Activated CD4-positive, alpha-beta T cell treated with anti-CD3 and anti-CD28 coated beads for 36 hours (primary cell): ENCODE measurements around the gene ZBTB8B. TPM values are rescaled to one million over a fixed set of nuclear protein-coding genes. Genes with fewer than 3 reads are reported as not detected.
"Not testable (repeated sequence)": the region's sequence is repeated elsewhere in the genome, so short reads cannot be mapped to it uniquely, and the experiment has no call there.

Experiments used
- ATAC-seq: fragments of 200-7000 bp; cut with Tn5 transposase; one replicate; pipeline ENCODE4 v1.10.0; 2021; ENCODE audit warnings: mild to moderate bottlenecking, moderate library complexity
- CTCF ChIA-PET: fragments of 350-600 bp; sonication (Branson Sonifier 250); formaldehyde crosslinking; loops from one replicate; lab custom pipeline; 2021; ENCODE audit warnings: antibody characterized with exemption; lab: Charles Lee
- POLR2A ChIA-PET: fragments of 350-600 bp; sonication (Branson Sonifier 250); formaldehyde crosslinking; loops from one replicate; lab custom pipeline; 2021; ENCODE audit warnings: antibody characterized with exemption, inconsistent platforms; lab: Charles Lee
- DNase-seq: peaks from one replicate; pipeline ENCODE4 v3.0.0-alpha.2; 2020
- H3K27ac Mint-ChIP-seq: one replicate; pipeline ENCODE4 v1.8.0; 2021; ENCODE audit warnings: mixed read lengths
- H3K27me3 Mint-ChIP-seq: one replicate; pipeline ENCODE4 v1.8.0; 2021; ENCODE audit warnings: mixed read lengths
- H3K36me3 Mint-ChIP-seq: one replicate; pipeline ENCODE4 v1.8.0; 2021; ENCODE audit warnings: low read depth, mixed read lengths
- H3K4me1 Mint-ChIP-seq: one replicate; pipeline ENCODE4 v1.8.0; 2021; ENCODE audit warnings: mixed read lengths
- H3K4me3 Mint-ChIP-seq: one replicate; pipeline ENCODE4 v1.8.0; 2021; ENCODE audit warnings: mild to moderate bottlenecking, moderate library complexity, mixed read lengths
- H3K9me3 Mint-ChIP-seq: one replicate; pipeline ENCODE4 v1.8.0; 2021; ENCODE audit warnings: low read depth, mixed read lengths
- intact Hi-C, 2 experiments: fragments of 100-400 bp; cut with DNase I in 1 of 2; cut with micrococcal nuclease in 1 of 2; formaldehyde crosslinking; loops; one replicate each; pipeline versions ENCODE4 v1.14.2 to v1.15.1; 2022 to 2024; cut with DNase I, micrococcal nuclease
- total RNA-seq, 2 experiments: library from RNA; stranded (reverse); gene quantifications; one replicate each; pipeline ENCODE4 v1.2.3, GENCODE V29; 2021

ZBTB8B gene
- total RNA-seq: not detected

DNA sequence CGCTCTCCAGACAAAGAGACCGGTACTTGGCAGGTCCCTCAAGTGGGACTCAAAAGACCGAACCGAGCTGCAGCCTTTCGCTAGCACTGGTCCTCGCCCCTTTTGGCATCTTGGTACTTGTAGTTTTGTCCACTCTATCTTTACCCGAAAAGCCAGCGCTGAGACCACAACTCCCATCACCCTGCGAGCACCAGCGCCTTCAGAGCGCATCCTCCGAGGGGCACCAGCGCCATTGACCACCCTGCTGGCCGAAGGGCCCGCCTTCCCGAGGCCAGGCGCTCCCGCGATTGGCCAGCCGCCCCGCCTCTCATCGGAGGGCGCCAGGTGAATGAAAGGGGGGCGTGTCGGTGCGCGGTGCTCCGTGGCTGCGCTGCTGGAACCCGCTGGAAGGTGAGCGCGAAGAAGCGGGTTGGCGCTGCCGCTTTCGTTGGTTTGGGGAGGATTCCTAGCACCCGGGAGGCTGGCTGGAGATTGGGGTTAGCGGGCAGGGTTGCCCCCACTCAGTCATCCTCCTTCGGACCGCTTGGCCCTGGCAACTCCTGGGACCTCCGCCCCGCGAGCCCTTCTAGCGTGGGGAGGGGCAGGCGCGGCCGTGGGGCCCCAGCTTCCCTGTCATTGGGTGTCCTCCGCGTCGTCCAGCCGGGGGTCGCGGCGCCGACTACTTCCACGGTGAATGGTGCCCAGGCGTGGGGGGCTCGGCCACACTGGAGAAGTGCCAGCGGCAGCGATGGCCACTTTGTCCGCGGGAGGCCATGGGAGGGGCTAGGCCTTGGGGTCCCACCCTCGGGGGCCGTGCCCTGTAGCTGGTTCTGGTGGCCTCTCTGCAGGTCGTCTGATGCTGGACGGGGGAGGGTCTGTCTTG lies at the start of gene ZBTB8B:
Gene ZBTB8B, plus strand, starts transcription at position 357 of the 862 bp plus-strand sequence. CDS start 5,553 bp downstream, outside the sequence.
- Mint-ChIP-seq H3K27ac (no peak within 1 kb of the TSS), H3K9me3 (peaks cover 2% of the 10 kb centered on the region), H3K36me3 (no peaks in the 10 kb centered on the region), H3K27me3 (peaks cover 40% of the 10 kb centered on the region), H3K4me1 (peaks cover 15% of the 10 kb centered on the region), H3K4me3 (peak within 1 kb of the TSS; percentile 50)
- POLR2A ChIA-PET: no interaction called here
- DNase-seq: peak; percentile 64
- CTCF ChIA-PET: no interaction called here
- peak; percentile 89 for ATAC-seq
- intact Hi-C loops: no loop called here

DNA sequence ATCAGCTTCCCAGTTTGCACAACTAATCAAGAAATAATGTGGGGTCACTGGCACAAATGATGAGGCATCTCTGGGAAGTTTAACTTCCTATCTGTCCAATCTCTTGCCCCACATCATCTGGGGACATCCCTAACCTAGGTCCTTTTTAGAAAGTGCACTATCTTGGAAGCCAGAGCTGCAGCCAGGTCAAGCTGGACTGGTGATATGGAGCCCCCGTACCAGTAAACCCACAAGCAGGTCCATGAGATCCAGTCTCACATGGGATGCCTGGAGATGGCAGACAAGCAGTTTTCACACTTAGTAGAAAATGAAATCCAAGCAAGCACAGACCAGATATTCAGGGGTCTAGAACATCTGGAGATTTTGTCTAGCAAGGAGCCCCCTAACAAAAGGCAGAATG lies 43.1 kb upstream of the ZBTB8B start:
- Mint-ChIP-seq H3K27ac (no peak overlapping the region), H3K27me3 (peaks cover 11% of the 10 kb centered on the region), H3K9me3 (peaks cover 2% of the 10 kb centered on the region), H3K4me1 (no peaks in the 10 kb centered on the region), H3K36me3 (no peaks in the 10 kb centered on the region), H3K4me3 (no peak overlapping the region)
- intact Hi-C loops: no loop called here
- no peak for ATAC-seq
- ChIA-PET CTCF (no interaction called here), POLR2A (no interaction called here)
- no peak for DNase-seq

DNA sequence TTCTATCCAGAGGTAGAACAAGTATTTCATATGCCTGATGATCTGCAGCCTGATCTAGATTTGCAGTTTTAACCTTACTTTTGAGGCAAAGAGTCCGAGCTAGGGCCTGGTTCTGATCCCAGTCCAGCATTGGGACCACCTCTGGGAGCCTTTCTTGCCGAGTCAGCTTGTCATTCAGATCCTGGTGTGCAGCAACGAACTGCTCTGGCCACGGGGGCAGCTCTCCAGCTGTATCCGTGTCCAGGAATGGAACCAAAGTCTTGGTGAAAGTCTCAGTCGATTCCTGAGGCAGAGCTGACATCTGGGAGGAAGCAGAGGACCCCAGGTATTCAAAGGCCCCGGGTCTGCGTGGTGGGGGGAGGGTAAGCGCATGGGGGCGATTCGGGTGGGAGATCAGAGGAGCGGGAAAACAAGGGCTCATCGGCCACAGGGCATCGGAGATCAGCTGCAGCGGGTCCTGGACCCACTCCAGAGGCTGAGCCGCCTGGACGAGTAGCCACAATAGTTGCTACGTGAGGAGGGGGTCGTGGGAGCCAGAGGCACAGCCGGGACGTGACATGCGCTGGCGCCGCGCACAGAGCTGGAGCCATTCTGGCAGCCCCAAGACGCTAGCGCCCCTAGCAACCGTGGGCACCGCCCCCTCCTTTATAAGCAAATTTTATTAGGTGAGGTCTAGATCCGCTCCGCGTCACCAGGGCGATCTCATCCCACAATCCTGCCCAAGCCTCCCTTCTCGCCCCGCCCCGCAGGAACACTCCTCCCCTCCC lies 38.2 kb upstream of the ZBTB8B start:
- Mint-ChIP-seq H3K4me3 (no peak overlapping the region), H3K4me1 (no peaks in the 10 kb centered on the region), H3K36me3 (no peaks in the 10 kb centered on the region), H3K27me3 (peaks cover 30% of the 10 kb centered on the region), H3K27ac (no peak overlapping the region), H3K9me3 (no peaks in the 10 kb centered on the region)
- ATAC-seq (no peak), DNase-seq (no peak)
- intact Hi-C loops: no loop called here
- POLR2A ChIA-PET: no interaction called here
- CTCF ChIA-PET: interaction anchor here (1.9 kb wide), 1 partner anchor 13 kb away, joined by 6 read pairs; no protein-coding TSS in a partner anchor

DNA sequence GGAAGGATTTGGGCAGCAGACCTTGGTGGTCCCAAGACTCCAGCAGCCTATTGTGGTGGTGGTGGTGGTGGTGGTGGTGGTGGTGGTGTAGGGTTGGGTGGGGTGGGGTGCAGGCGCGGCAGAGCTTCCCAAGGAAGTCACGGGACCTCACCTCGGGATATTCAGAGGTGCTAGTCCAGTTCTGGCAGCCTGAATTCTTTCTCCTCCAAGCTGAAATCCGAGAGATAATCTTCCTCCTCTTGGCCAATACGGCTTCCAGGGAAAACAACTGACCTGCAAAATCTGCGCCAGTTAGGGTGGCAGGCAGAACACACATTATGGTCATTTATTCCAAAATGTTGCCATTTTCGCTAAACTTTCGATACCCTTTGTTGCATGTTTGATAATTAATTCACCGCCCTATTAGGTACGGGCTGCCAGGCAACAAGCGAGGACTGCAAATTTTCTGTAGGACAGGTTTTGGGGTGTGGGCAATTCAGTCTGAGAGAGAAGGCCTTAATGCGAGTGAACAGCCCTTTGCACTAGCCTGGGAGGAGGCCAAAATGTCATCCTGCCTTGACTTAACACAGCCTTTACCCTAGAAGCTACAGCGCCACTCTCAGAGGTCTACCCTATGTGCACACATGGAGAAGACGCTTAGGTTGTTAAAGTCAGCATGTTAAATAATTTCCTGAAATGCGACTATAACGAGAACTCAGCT lies 37.5 kb upstream of the ZBTB8B start:
- Mint-ChIP-seq H3K27ac (no peak overlapping the region), H3K27me3 (peaks cover 27% of the 10 kb centered on the region), H3K36me3 (no peaks in the 10 kb centered on the region), H3K4me3 (no peak overlapping the region), H3K9me3 (no peaks in the 10 kb centered on the region), H3K4me1 (no peaks in the 10 kb centered on the region)
- DNase-seq (no peak), ATAC-seq (no peak)
- CTCF ChIA-PET: interaction anchor here (0.6 to 1.9 kb wide), 3 partner anchors 14 to 62 kb away, joined by 3 to 6 read pairs (median 4); no protein-coding TSS in a partner anchor
- intact Hi-C loops: no loop called here
- POLR2A ChIA-PET: no interaction called here

DNA sequence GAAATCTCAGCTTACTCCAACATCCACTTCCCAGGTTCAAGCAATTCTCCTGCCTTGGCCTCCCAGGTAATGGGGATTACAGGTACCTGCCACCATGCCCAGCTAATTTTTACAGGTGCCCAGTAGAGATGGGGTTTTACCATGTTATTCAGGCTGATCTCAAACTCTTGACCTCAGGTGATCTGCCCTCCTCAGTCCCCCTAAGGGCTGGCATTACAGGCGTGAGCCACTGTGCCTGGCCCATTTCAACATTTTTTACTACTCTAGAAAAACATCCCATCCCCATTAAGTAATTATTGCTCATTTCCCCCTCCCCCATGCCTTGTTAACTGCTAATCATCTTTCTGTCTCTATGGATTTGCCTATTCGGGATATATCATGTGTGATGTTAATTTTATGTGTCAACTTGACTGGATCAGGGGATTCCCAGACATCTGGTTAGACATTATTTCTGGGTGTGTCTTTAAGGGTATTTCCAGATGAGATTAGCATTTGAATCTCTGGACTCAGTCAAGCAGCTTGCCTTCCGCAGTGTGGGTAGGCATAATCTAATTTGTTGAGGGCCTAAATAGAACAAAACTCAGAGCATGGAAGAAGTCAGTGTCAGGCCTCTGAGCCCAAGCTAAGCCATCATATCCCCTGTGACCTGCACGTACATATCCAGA lies 33.0 kb upstream of the ZBTB8B start:
- H3K27me3 Mint-ChIP-seq: peaks cover 20% of the 10 kb centered on the region
- POLR2A ChIA-PET: no interaction called here
- no peak overlapping the region for H3K27ac Mint-ChIP-seq
- no peak overlapping the region for H3K4me3 Mint-ChIP-seq
- no peaks in the 10 kb centered on the region for H3K9me3 Mint-ChIP-seq
- CTCF ChIA-PET: interaction anchor here (0.8 kb wide), 1 partner anchor 64 kb away, joined by 3 read pairs; no protein-coding TSS in a partner anchor
- intact Hi-C loops: no loop called here
- DNase-seq (no peak), ATAC-seq (no peak)
- H3K4me1 Mint-ChIP-seq: no peaks in the 10 kb centered on the region
- H3K36me3 Mint-ChIP-seq: no peaks in the 10 kb centered on the region

DNA sequence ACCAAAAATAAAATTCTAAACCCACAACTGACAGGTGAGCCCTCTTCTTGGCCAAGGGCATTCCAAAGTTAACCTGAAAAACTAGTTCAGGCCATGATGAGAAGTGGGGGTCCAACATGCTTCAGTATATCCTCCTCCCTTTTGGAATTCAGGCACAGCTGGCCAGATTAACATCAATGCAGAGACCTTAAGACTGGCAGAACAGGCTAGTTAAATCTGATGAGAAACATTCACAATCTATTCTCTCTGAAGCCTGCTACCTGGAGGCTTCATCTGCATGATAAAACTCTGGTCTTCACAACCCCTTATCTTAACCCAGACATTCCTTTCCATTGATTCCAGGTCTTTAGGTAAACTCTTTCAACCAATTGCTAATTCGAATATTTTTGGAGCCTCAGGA lies 26.7 kb upstream of the ZBTB8B start:
- Mint-ChIP-seq H3K9me3 (peaks cover 4% of the 10 kb centered on the region), H3K4me1 (no peaks in the 10 kb centered on the region), H3K27ac (no peak overlapping the region), H3K4me3 (no peak overlapping the region), H3K27me3 (peaks cover 17% of the 10 kb centered on the region), H3K36me3 (no peaks in the 10 kb centered on the region)
- DNase-seq (no peak), ATAC-seq (no peak)
- intact Hi-C loops: no loop called here
- ChIA-PET POLR2A (no interaction called here), CTCF (interaction anchor here (1.0 kb wide), 1 partner anchor 25 kb away, joined by 7 read pairs; no protein-coding TSS in a partner anchor)

DNA sequence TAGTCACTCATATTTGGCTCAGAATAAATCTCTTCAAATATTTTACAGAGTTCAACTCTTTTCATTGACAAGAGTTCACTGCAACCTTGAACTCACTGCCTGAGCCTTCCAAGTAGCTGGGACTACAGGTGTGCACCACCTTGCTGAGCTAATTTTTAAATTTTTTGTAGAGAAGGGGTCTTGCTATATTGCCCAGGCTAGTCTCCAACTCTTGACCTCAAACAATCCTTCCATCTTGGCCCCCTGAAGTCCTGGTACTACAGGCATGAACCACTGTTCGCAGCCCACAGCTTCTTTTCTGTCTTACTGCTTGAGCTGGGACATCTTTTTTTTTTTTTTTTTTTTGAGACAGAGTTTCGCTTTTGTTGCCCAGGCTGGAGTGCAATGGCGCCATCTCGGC lies 26.1 kb upstream of the ZBTB8B start:
- POLR2A ChIA-PET, H3K36me3 Mint-ChIP-seq, intact Hi-C loops, H3K4me3 Mint-ChIP-seq, ATAC-seq, H3K4me1 Mint-ChIP-seq, DNase-seq, H3K9me3 Mint-ChIP-seq, H3K27ac Mint-ChIP-seq: not testable (repeated sequence)
- CTCF ChIA-PET: interaction anchor here (1.0 kb wide), 1 partner anchor 26 kb away, joined by 7 read pairs; no protein-coding TSS in a partner anchor
- peaks cover 18% of the 10 kb centered on the region for H3K27me3 Mint-ChIP-seq

DNA sequence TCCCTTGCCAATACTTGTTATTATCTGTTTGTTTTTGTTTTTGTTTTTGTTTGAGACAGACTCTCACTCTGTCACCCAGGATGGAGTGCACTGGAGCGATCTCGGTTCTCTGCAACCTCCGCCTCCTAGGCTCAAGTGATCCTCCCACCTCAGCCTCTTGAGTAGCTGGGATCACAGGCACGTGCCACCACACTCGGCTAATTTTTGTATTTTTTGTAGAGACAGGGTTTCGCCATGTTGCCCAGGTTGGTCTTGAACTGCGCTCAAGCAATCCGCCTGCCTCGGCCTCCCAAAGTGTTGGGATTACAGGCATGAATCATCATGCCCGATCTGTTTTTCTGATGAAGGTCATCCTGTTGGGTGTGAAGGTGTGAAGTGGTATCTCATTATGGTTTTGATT lies 23.4 kb upstream of the ZBTB8B start:
- POLR2A ChIA-PET, H3K4me1 Mint-ChIP-seq, ATAC-seq, DNase-seq, H3K9me3 Mint-ChIP-seq, H3K36me3 Mint-ChIP-seq, H3K4me3 Mint-ChIP-seq, intact Hi-C loops, H3K27ac Mint-ChIP-seq, CTCF ChIA-PET: not testable (repeated sequence)
- H3K27me3 Mint-ChIP-seq: peaks cover 21% of the 10 kb centered on the region

DNA sequence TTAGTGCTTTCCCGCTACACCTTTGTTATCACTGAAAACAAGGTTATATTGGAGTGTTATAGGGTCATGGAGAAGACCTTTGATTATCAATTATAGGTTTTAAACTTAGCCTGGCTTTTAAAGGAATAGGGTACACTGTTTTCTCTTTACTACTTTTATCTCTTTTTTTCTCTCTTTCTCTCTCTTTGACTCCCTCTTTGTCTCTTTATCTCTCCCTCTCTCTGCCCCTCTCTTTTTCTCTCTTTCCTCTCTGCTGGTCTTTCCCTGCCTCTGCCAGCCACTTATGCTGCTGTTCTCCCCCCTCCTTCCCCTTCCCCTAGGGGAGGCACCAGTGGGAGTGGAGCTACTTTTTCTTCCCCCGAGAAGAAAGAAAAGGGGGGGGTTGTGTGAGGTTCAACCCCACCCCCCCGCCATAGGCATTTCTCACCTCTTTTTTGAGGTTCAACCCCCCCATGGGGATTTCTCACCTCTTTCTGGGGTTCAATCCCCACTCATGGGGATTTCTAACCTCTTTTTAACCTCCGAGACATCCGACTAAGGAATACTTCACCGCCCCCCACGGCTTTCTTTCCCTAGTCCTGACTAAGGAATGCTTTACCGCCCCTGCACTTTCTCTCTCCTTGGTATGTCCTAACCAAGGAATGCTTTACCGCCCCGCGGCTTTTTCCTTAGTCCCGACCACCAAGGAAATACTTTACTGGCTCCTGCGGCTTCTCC lies 17.2 kb upstream of the ZBTB8B start:
- intact Hi-C loops: loop anchor here in 1 of 2 experiments (2.0 kb wide), 1 partner anchor 325 kb away; no protein-coding TSS in a partner anchor
- Mint-ChIP-seq H3K4me3 (no peak overlapping the region), H3K27ac (no peak overlapping the region), H3K27me3 (peaks cover 15% of the 10 kb centered on the region), H3K36me3 (no peaks in the 10 kb centered on the region), H3K9me3 (peaks cover 12% of the 10 kb centered on the region), H3K4me1 (no peaks in the 10 kb centered on the region)
- CTCF ChIA-PET: interaction anchor here (1.5 kb wide), 1 partner anchor 15 kb away, joined by 3 read pairs; no protein-coding TSS in a partner anchor
- DNase-seq (no peak), ATAC-seq (no peak)
- POLR2A ChIA-PET: no interaction called here

DNA sequence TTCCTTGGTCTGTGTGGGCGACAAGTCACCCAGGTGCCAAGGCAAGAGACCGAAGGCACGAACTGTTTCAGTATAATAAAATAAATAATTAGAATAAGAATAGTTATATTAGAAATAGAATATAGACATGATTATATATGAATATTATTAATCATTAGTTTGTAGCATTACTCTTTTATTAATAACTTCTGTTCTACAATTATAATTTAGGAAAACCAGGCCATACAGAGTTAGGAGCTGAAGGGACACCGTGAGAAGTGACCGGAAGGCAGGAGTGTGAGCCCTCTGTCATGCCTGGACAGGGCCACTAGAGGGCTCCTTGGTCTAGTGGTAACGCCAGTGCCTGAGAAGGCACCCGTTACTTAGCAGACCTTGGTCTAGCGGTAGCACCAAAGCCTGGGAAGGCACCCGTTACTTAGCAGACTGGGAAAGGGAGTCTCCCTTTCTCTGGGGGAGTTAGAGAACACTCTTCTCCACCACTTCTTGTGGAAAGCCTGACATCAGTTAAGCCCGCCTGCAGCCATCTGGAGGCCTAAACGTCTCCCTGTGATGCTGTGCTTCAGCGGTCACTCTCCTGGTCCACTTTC lies 16.6 kb upstream of the ZBTB8B start:
- H3K27me3 Mint-ChIP-seq: peaks cover 15% of the 10 kb centered on the region
- H3K27ac Mint-ChIP-seq, POLR2A ChIA-PET, H3K36me3 Mint-ChIP-seq, H3K4me3 Mint-ChIP-seq, ATAC-seq, H3K4me1 Mint-ChIP-seq: not testable (repeated sequence)
- H3K9me3 Mint-ChIP-seq: peaks cover 12% of the 10 kb centered on the region
- peak; percentile 69 for DNase-seq
- CTCF ChIA-PET: interaction anchor here (1.0 to 1.5 kb wide), 2 partner anchors 15 to 326 kb away, joined by 3 read pairs; no protein-coding TSS in a partner anchor
- intact Hi-C loops: loop anchor here in 1 of 2 experiments (2.0 kb wide), 1 partner anchor 325 kb away; no protein-coding TSS in a partner anchor
